Ecto neural progenitor cell (in vitro differentiated cells): ENCODE results near the gene RNF208.
"Not testable (repeated sequence)": the region's sequence is repeated elsewhere in the genome, so short reads cannot be mapped to it uniquely, and the experiment has no call there.

ENCODE experiments used
- DNase-seq: peaks from one replicate; pipeline ENCODE4 v3.0.0-alpha.2; 2018; ENCODE audit warnings: low spot score

Gene RNF208, protein sequence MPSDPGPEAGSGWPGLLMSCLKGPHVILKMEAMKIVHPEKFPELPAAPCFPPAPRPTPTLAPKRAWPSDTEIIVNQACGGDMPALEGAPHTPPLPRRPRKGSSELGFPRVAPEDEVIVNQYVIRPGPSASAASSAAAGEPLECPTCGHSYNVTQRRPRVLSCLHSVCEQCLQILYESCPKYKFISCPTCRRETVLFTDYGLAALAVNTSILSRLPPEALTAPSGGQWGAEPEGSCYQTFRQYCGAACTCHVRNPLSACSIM

GRCh38 chr9:137222190-137223077 lies at the start of gene RNF208:
Gene RNF208, minus strand, starts transcription at chr9:137222240. Its CDS starts 1,028 bp downstream, at chr9:137221212.
- peak; percentile 70 for DNase-seq

GRCh38 chr9:137271696-137272076 lies 49.6 kb upstream of the RNF208 start:
- DNase-seq = no peak

- no peak for DNase-seq
Measured at GRCh38 chr9:137270929-137271695, 49.1 kb upstream of the RNF208 start.

DNA sequence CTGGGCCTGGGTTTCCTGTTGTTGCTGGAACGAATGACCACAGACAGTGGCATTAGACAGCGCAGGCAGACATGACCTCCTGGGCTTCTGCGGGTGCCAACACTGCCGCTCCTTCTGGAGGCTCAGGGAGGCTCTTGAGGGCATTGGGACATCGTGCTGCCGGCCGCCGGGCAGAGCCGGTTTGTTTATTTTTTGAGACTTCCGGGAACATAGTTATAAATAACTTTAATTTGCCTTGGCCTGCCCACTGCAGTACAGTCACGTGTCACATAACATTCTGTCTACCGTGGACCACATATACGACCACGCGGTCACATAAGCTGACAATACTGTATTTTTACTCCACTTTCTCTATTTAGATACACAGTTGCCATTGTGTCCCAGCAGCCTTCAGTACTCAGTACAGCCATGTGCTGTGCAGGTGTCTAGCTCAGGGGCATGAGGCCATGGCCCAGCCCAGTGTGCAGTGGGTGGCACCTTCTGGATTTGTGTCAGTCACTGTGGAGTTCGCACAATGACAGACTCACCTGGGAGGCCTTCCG lies 47.3 kb upstream of the RNF208 start:
- no peak for DNase-seq

GRCh38 chr9:137268538-137269201 lies 46.6 kb upstream of the RNF208 start:
- DNase-seq = no peak

- no peak for DNase-seq
Measured at GRCh38 chr9:137267933-137268355, 45.9 kb upstream of the RNF208 start.

DNA sequence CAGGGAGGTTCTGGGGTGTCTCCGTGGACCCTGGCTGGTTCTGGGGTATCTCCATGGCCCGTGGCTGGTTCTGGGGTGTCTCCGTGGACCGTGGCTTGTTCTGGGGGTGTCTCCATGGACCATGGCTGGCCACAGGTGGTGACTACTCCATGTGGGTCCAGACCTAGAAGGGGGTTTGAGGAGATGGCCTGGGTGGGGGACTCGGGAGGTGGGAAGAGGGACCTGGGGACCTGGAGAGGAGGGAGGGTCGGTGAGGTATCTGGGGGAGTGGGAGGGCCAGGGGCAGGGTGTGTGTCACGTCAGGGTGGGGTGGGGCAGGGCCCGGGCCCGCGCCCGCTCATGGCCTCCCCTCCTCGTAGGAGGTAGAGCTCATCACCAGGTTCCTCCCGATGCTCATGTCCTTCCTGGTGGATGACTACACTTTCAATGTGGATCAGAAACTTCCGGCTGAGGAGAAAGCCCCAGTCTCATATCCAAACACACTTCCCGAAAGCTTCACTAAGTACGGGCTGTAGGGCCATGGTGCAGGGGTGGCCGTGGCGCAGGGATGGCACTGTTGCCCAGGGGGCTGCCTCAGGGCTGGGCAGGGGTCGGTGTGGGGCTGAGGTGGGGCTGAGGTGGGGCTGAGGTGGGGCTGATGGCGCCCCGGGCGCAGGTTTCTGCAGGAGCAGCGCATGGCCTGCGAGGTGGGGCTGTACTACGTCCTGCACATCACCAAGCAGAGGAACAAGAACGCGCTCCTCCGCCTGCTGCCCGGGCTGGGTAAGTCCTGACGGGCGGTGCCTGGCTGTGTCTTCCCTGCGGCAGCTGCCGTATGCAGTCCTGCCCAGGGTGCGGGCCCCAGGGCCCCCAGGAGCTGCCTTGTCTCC lies 44.8 kb upstream of the RNF208 start:
- DNase-seq = no peak

DNA sequence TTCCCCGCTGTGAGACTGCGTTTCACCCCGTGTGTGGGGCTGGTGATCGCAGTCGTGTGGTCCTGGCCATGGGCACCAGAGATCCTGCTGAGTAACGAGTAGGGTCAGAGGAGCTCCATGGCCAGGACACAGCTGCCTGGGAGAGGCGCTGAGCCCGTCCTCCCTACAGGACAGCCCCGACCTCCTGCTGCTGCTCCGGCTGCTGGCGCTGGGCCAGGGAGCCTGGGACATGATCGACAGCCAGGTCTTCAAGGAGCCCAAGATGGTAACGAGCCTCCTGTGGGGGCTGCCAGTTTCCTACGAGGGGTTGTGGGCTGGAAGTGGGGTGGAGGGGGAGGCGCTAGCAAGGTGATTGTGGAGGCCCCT lies 44.1 kb upstream of the RNF208 start:
- DNase-seq = no peak

GRCh38 chr9:137265496-137266161 lies 43.6 kb upstream of the RNF208 start:
- no peak for DNase-seq

DNA sequence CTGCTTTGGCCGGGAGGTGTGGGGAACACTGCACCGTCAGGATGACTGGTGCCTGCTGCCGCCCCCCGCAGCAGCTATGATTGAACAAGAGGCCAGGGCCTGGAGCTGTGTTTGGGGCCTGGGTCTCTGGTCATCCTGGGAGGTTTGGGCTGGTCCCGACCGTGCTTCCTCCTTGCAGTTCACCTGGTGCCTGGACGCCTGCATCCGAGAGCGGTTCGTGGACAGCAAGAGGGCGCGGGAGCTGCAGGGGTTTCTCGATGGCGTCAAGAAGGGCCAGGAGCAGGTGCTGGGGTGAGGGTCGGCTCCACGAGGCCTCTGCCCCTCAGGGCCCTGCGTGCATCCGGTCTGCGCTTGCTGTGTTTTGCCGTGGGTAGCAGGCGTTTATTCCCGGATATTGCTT lies 42.0 kb upstream of the RNF208 start:
- DNase-seq = no peak

DNA sequence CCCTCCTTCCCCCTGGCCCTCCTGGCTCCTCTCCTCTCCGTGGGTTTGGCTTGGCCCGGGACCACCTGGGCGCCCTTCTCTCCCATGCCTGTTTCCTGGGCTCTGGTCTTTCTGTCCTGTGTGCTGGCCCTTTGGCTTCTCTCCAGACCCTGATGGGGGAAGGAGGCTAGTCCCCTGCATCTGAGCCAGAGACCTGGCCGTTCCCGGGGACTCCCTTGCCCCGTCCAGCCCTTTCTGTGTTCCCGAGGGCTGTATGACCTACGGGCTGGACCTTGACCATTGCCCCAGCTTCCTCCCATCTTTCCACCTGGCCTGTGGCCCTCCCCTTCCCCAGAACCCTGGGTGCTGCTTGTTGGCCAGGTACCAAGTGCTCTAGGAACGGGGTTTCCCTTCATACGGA lies 41.5 kb upstream of the RNF208 start:
- DNase-seq = no peak

GRCh38 chr9:137262909-137263285 lies 40.9 kb upstream of the RNF208 start:
- no peak for DNase-seq

DNA sequence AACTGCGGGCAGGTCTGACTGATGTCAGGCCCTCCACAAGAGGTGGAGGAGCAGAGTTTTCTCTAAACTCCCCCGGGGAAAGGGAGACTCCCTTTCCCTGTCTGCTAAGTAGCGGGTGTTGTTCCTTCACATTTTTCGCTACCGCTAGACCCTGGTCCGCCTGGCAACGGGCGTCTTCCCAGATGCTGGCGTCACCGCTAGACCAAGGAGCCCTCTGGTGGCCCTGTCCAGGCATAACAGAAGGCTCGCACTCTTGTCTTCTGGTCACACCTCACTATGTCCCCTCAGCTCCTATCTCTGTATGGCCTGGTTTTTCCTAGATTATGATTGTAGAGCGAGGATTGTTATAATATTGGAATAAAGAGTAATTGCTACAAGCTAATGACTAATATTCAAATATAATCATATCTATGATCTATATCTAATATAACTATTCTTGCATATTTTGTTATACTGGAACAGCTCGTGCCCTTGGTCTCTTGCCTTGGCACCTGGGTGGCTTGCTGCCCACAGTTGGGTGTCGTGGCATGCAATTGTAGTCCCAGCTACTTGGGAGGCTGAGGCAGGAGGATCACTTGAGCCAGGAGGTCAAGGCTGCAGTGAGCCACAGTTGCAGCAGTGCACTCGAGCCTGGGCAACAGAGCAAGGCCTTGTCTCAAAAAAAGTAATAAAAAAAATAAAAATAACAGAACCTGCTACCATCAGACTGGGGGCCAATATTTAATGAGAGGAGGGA lies 40.3 kb upstream of the RNF208 start:
- not testable (repeated sequence) for DNase-seq

DNA sequence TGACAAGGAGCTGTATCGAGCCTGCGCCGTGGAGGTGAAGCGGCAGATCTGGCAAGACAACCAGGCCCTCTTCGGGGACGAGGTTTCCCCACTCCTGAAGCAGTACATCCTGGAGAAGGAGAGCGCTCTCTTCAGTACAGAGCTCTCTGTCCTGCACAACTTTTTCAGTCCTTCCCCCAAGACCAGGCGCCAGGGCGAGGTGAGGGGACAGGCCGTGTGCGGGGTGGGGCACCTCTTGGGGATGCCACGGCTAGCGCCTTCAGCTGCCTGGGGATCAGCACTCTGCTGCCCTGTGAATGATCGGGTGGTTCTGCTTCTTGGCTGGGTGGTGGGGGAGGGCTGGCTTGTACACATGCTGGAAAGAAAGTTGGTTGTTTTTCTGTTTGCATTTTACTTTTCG lies 34.8 kb upstream of the RNF208 start:
- DNase-seq = no peak

- no peak for DNase-seq
Measured at GRCh38 chr9:137256362-137256761, 34.3 kb upstream of the RNF208 start.

- no peak for DNase-seq
Measured at GRCh38 chr9:137255448-137256114, 33.5 kb upstream of the RNF208 start.

- peak; percentile 97 for DNase-seq
Measured at GRCh38 chr9:137254624-137255447, 32.8 kb upstream of the RNF208 start, which contains the start of gene NELFB. Gene NELFB, plus strand, starts transcription at chr9:137255327.
